H9 (cell line): Measurements from ENCODE around the gene MED12. TPM values are rescaled to one million over a fixed set of nuclear protein-coding genes. Genes with fewer than 3 reads are reported as not detected.

Experiments
- DNase-seq: peaks from one replicate; pipeline ENCODE4 v3.0.0-alpha.2; 2017
- H2AFZ ChIP-seq: one replicate; pipeline ENCODE4 v1.6.1; 2013; ENCODE audit warnings: mild to moderate bottlenecking, low read length, control low read depth, moderate library complexity
- H2AK5ac ChIP-seq: 2 replicates; pipeline ENCODE4 v1.6.1; 2013; ENCODE audit warnings: low read length, control low read depth, mixed read lengths; ENCODE audit not compliant: insufficient read length
- H2BK120ac ChIP-seq: one replicate; pipeline ENCODE4 v1.6.1; 2013; ENCODE audit warnings: low read depth, mild to moderate bottlenecking, low read length, control low read depth, inconsistent platforms; ENCODE audit not compliant: poor library complexity, severe bottlenecking
- H2BK12ac ChIP-seq: 2 replicates; pipeline ENCODE4 v1.6.1; 2013; ENCODE audit warnings: low read length, control low read depth, mixed read lengths, low read depth; ENCODE audit not compliant: insufficient read length
- H2BK15ac ChIP-seq: 2 replicates; pipeline ENCODE4 v1.6.1; 2013; ENCODE audit warnings: low read depth, low read length, control low read depth
- H2BK20ac ChIP-seq: one replicate; pipeline ENCODE4 v1.6.1; 2013; ENCODE audit warnings: low read depth, mild to moderate bottlenecking, low read length, control low read depth, inconsistent platforms; ENCODE audit not compliant: poor library complexity, severe bottlenecking
- H2BK5ac ChIP-seq: 2 replicates; pipeline ENCODE4 v1.6.1; 2013; ENCODE audit warnings: low read length, control low read depth, mixed read lengths; ENCODE audit not compliant: insufficient read length
- H3K14ac ChIP-seq: 2 replicates; pipeline ENCODE4 v1.6.1; 2013; ENCODE audit warnings: low read length, control low read depth; ENCODE audit not compliant: insufficient read depth
- H3K18ac ChIP-seq: 2 replicates; pipeline ENCODE4 v1.6.1; 2013; ENCODE audit warnings: low read depth, mild to moderate bottlenecking, mixed read lengths, low read length, control low read depth; ENCODE audit not compliant: insufficient read length
- H3K23ac ChIP-seq: 2 replicates; pipeline ENCODE4 v1.6.1; 2013; ENCODE audit warnings: low read length, control low read depth, mixed read lengths, low read depth; ENCODE audit not compliant: insufficient read length
- H3K23me2 ChIP-seq: 2 replicates; pipeline ENCODE4 v1.6.1; 2013; ENCODE audit warnings: low read depth, mild to moderate bottlenecking, mixed read lengths, low read length, control low read depth; ENCODE audit not compliant: insufficient read length, poor library complexity, severe bottlenecking
- H3K27ac ChIP-seq: 2 replicates; pipeline ENCODE4 v1.5.1; 2013; ENCODE audit warnings: low read length, control low read depth, mixed read lengths, low read depth; ENCODE audit not compliant: insufficient read length
- H3K27me3 ChIP-seq: 2 replicates; pipeline ENCODE4 v1.6.1; 2013; ENCODE audit warnings: low read length, control low read depth, inconsistent platforms; ENCODE audit not compliant: insufficient read depth
- H3K4ac ChIP-seq: 2 replicates; pipeline ENCODE4 v1.6.1; 2013; ENCODE audit warnings: low read depth, mild to moderate bottlenecking, control low read depth, inconsistent platforms, low read length, moderate library complexity
- H3K4me1 ChIP-seq: 2 replicates; pipeline ENCODE4 v1.6.1; 2013; ENCODE audit warnings: low read length, control low read depth, inconsistent platforms; ENCODE audit not compliant: insufficient read depth
- H3K4me2 ChIP-seq: 2 replicates; pipeline ENCODE4 v1.6.1; 2013; ENCODE audit warnings: low read length, control low read depth, mixed read lengths; ENCODE audit not compliant: insufficient read length, insufficient read depth
- H3K56ac ChIP-seq: 2 replicates; pipeline ENCODE4 v1.6.1; 2013; ENCODE audit warnings: low read depth, mild to moderate bottlenecking, mixed read lengths, low read length, control low read depth; ENCODE audit not compliant: insufficient read length
- H3K79me1 ChIP-seq: 2 replicates; pipeline ENCODE4 v1.6.1; 2013; ENCODE audit warnings: low read depth, mild to moderate bottlenecking, moderate library complexity, low read length, control low read depth, inconsistent platforms; ENCODE audit not compliant: insufficient read depth, poor library complexity, severe bottlenecking
- H3K79me2 ChIP-seq: 2 replicates; pipeline ENCODE4 v1.6.1; 2013; ENCODE audit warnings: low read length, control low read depth, inconsistent platforms; ENCODE audit not compliant: insufficient read depth
- H3K9ac ChIP-seq: 2 replicates; pipeline ENCODE4 v1.6.1; 2013; ENCODE audit warnings: low read length, control low read depth, mixed read lengths; ENCODE audit not compliant: insufficient read length; ENCODE audit errors: extremely low read depth
- H3K9me3 ChIP-seq: one replicate; pipeline ENCODE4 v1.6.1; 2013; ENCODE audit warnings: low read depth, low read length, inconsistent platforms; ENCODE audit not compliant: control insufficient read depth
- H3T11ph ChIP-seq: one replicate; pipeline ENCODE4 v1.6.1; 2013; ENCODE audit warnings: mild to moderate bottlenecking, low read length, control low read depth, inconsistent platforms
- H4K20me1 ChIP-seq: one replicate; pipeline ENCODE4 v1.6.1; 2013; ENCODE audit not compliant: control insufficient read depth, insufficient read length, insufficient read depth
- H4K5ac ChIP-seq: 2 replicates; pipeline ENCODE4 v1.6.1; 2013; ENCODE audit warnings: low read depth, mild to moderate bottlenecking, mixed read lengths, low read length, control low read depth; ENCODE audit not compliant: insufficient read length
- H4K8ac ChIP-seq: replicated peaks from 2 replicates; pipeline ENCODE4 v1.6.1; 2013; ENCODE audit warnings: low read length, control low read depth, mixed read lengths, low read depth; ENCODE audit not compliant: insufficient read length
- H4K91ac ChIP-seq: 2 replicates; pipeline ENCODE4 v1.6.1; 2013; ENCODE audit warnings: low read depth, mild to moderate bottlenecking, moderate library complexity, mixed read lengths, low read length, control low read depth; ENCODE audit not compliant: insufficient read length
- H3K27ac Mint-ChIP-seq, 3 experiments: 2 replicates in 2 of 3; 3 replicates in 1 of 3; pipeline ENCODE4 v1.8.0; 2020 to 2021; ENCODE audit warnings: mixed read lengths in 3 of 3, mild to moderate bottlenecking in 1 of 3, moderate library complexity in 1 of 3
- H3K27me3 Mint-ChIP-seq: 2 replicates; pipeline ENCODE4 v1.8.0; 2021; ENCODE audit warnings: low read depth, mild to moderate bottlenecking, moderate library complexity, mixed read lengths
- H3K36me3 Mint-ChIP-seq, 3 experiments: 2 replicates in 2 of 3; 3 replicates in 1 of 3; pipeline ENCODE4 v1.8.0; 2020 to 2021; ENCODE audit warnings: low read depth in 3 of 3, mixed read lengths in 3 of 3; ENCODE audit not compliant: insufficient read depth in 1 of 3
- H3K4me1 Mint-ChIP-seq, 2 experiments: 2 replicates each; pipeline ENCODE4 v1.8.0; 2020; ENCODE audit warnings: mixed read lengths in 2 of 2
- H3K4me3 Mint-ChIP-seq, 2 experiments: 2 replicates in 1 of 2; 3 replicates in 1 of 2; pipeline ENCODE4 v1.8.0; 2020 to 2021; ENCODE audit warnings: mild to moderate bottlenecking in 2 of 2, mixed read lengths in 2 of 2, moderate library complexity in 1 of 2
- H3K9me3 Mint-ChIP-seq, 2 experiments: 2 replicates in 1 of 2; 3 replicates in 1 of 2; pipeline ENCODE4 v1.8.0; 2020; ENCODE audit warnings: mild to moderate bottlenecking in 2 of 2, mixed read lengths in 2 of 2, moderate library complexity in 1 of 2
- WGBS: extraction: QIAGEN DNeasy Blood & Tissue Kit; methylation state at CpG from one replicate; pipeline ENCODE4 v1.1.7; 2013; ENCODE audit warnings: missing lambda C conversion rate, low lambda C conversion rate, mixed read lengths; ENCODE audit not compliant: insufficient read length; ENCODE audit errors: extremely low coverage; 5-methylcytosine and 5-hydroxymethylcytosine counted together
- total RNA-seq: library from RNA; stranded (reverse); gene quantifications from 2 replicates; pipeline ENCODE4 v1.2.1, GENCODE V29; 2021
- TF ChIP-seq, protein P1 (sequence below): fragments of 200-600 bp; sonication (generic); conservative IDR thresholded peaks from 3 replicates; pipeline ENCODE4 v1.8.0; 2021; ENCODE audit warnings: antibody characterized with exemption, mild to moderate bottlenecking

MED12 gene
- total RNA-seq, 1 experiment from 2014 or later, result 33.0 TPM

DNA sequence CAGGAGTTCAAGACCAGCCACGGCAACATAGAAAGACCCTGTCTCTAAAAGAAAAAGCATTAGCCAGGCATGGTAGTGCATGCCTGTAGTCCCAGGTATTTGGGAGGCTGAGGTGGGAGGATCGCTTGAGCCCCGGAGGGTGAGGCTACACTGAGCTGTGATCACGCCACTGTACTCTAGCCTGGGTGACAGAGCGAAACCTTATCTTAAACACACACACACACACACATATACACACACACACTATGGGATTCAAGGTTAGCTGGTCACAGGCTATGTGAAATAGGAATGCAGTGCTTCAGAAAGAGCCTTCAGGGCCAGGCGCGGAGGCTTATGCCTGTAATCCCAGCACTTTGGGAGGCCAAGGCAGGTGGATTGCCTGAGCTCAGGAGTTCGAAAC is 49.7 kb downstream of the MED12 start:
- Histone ChIP-seq H3K23me2 (no peaks in the 10 kb centered on the region), H3K4me2 (no peak overlapping the region), H3K18ac (no peak overlapping the region), H2BK120ac (no peak overlapping the region), H3K56ac (no peak overlapping the region), H3K4ac (no peak overlapping the region), H3K9me3 (peaks cover 38% of the 10 kb centered on the region), H3K27ac (no peak overlapping the region), H2AFZ (no peak overlapping the region), H3K14ac (no peak overlapping the region), H2AK5ac (no peak overlapping the region), H2BK15ac (no peak overlapping the region), H2BK5ac (no peak overlapping the region), H3K4me1 (no peaks in the 10 kb centered on the region), H2BK12ac (no peak overlapping the region), H3K9ac (no peak overlapping the region), H4K20me1 (no peaks in the 10 kb centered on the region), H4K8ac (no peak overlapping the region), H2BK20ac (no peak overlapping the region), H3T11ph (no peak overlapping the region), H4K5ac (no peak overlapping the region), H3K27me3 (no peaks in the 10 kb centered on the region), H3K79me2 (no peaks in the 10 kb centered on the region), H4K91ac (no peak overlapping the region), H3K23ac (no peak overlapping the region), H3K79me1 (no peaks in the 10 kb centered on the region)
- Mint-ChIP-seq H3K27me3 (peaks cover 4% of the 10 kb centered on the region), H3K27ac (no peak overlapping the region), H3K9me3 (peaks cover 77 to 85% of the 10 kb centered on the region in 2 experiments), H3K4me3 (no peak overlapping the region), H3K36me3 (peaks cover 13 to 31% (median 16%) of the 10 kb centered on the region in 3 experiments), H3K4me1 (peaks cover 8 to 22% of the 10 kb centered on the region in 2 experiments)
- no CpG with 5 or more reads among the region's 8 CpGs for WGBS
- no peak for DNase-seq
- TF ChIP-seq, protein P1, sequence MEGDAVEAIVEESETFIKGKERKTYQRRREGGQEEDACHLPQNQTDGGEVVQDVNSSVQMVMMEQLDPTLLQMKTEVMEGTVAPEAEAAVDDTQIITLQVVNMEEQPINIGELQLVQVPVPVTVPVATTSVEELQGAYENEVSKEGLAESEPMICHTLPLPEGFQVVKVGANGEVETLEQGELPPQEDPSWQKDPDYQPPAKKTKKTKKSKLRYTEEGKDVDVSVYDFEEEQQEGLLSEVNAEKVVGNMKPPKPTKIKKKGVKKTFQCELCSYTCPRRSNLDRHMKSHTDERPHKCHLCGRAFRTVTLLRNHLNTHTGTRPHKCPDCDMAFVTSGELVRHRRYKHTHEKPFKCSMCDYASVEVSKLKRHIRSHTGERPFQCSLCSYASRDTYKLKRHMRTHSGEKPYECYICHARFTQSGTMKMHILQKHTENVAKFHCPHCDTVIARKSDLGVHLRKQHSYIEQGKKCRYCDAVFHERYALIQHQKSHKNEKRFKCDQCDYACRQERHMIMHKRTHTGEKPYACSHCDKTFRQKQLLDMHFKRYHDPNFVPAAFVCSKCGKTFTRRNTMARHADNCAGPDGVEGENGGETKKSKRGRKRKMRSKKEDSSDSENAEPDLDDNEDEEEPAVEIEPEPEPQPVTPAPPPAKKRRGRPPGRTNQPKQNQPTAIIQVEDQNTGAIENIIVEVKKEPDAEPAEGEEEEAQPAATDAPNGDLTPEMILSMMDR, result no peak
